Measurements from ENCODE around the gene ADAP2. TPM values are rescaled to one million over a fixed set of nuclear protein-coding genes. Genes with fewer than 3 reads are reported as not detected.

The ADAP2 gene
- total RNA-seq, 2 donors from 2014 or later = 1.8 TPM

- DNase-seq = peak; percentile 45
- peaks cover 8% of the 10 kb centered on the region for H3K9me3 Mint-ChIP-seq
- Histone ChIP-seq H3K9me3 (ENCODE audit: control insufficient read depth, low read length) (peaks cover under 1% of the 10 kb centered on the region), H3K27me3 (ENCODE audit: control insufficient read depth, insufficient read depth, low read length, poor library complexity, severe bottlenecking) (no peaks in the 10 kb centered on the region), H3K4me3 (ENCODE audit: low read length) (no peak overlapping the region), H3K36me3 (ENCODE audit: control insufficient read depth, insufficient read depth, low read length) (peaks cover 4% of the 10 kb centered on the region), H3K9ac (ENCODE audit: extremely low read depth, low read length, poor library complexity, severe bottlenecking) (no peak overlapping the region), H3K27ac (ENCODE audit: low read depth, low read length) (no peak overlapping the region), H3K4me1 (ENCODE audit: control insufficient read depth, insufficient read depth, low read length) (no peaks in the 10 kb centered on the region)
- H3K4me3 Mint-ChIP-seq = no peak overlapping the region
- WGBS, 2 experiments (ENCODE audit: insufficient coverage in 1 of 2, insufficient read length in 1 of 2) = 84 to 85% methylated on average over 7 to 8 of the region's 8 CpGs
- TF ChIP-seq CTCF (conservative IDR thresholded peaks at IDR 0.05) = no peak
- peaks cover 7% of the 10 kb centered on the region for H3K4me1 Mint-ChIP-seq
- no peak overlapping the region for H3K27ac Mint-ChIP-seq
- H3K36me3 Mint-ChIP-seq (ENCODE audit: low read depth) = peaks cover 21% of the 10 kb centered on the region
- no peaks in the 10 kb centered on the region for H3K27me3 Mint-ChIP-seq (ENCODE audit: insufficient read depth)
These were observed 60.1 kb downstream of the ADAP2 start for GRCh38 chr17:30981531-30982519.

- TF ChIP-seq CTCF (conservative IDR thresholded peaks at IDR 0.05) = no peak
- Mint-ChIP-seq H3K9me3 (peaks cover 8% of the 10 kb centered on the region), H3K27me3 (ENCODE audit: insufficient read depth) (no peaks in the 10 kb centered on the region), H3K36me3 (ENCODE audit: low read depth) (peaks cover 24% of the 10 kb centered on the region), H3K4me3 (no peak overlapping the region), H3K4me1 (peaks cover 5% of the 10 kb centered on the region), H3K27ac (no peak overlapping the region)
- no peak for DNase-seq
- no peak overlapping the region for H3K9ac ChIP-seq (ENCODE audit: extremely low read depth, low read length, poor library complexity, severe bottlenecking)
- 94 to 100% methylated on average over 1 of the region's 1 CpG for WGBS, 2 experiments (ENCODE audit: insufficient coverage in 1 of 2, insufficient read length in 1 of 2)
- H3K27me3 ChIP-seq (ENCODE audit: control insufficient read depth, insufficient read depth, low read length, poor library complexity, severe bottlenecking) = no peaks in the 10 kb centered on the region
- peaks cover 4% of the 10 kb centered on the region for H3K36me3 ChIP-seq (ENCODE audit: control insufficient read depth, insufficient read depth, low read length)
- H3K4me3 ChIP-seq (ENCODE audit: low read length) = no peak overlapping the region
- H3K4me1 ChIP-seq (ENCODE audit: control insufficient read depth, insufficient read depth, low read length) = no peaks in the 10 kb centered on the region
- H3K9me3 ChIP-seq (ENCODE audit: control insufficient read depth, low read length) = no peaks in the 10 kb centered on the region
- no peak overlapping the region for H3K27ac ChIP-seq (ENCODE audit: low read depth, low read length)
These were observed 61.1 kb downstream of the ADAP2 start for GRCh38 chr17:30982855-30983254.

- Histone ChIP-seq H3K9me3 (ENCODE audit: control insufficient read depth, low read length) (no peaks in the 10 kb centered on the region), H3K27me3 (ENCODE audit: control insufficient read depth, insufficient read depth, low read length, poor library complexity, severe bottlenecking) (no peaks in the 10 kb centered on the region), H3K4me3 (ENCODE audit: low read length) (no peak overlapping the region), H3K36me3 (ENCODE audit: control insufficient read depth, insufficient read depth, low read length) (peaks cover 4% of the 10 kb centered on the region), H3K27ac (ENCODE audit: low read depth, low read length) (no peak overlapping the region), H3K9ac (ENCODE audit: extremely low read depth, low read length, poor library complexity, severe bottlenecking) (no peak overlapping the region), H3K4me1 (ENCODE audit: control insufficient read depth, insufficient read depth, low read length) (no peaks in the 10 kb centered on the region)
- Mint-ChIP-seq H3K36me3 (ENCODE audit: low read depth) (peaks cover 30% of the 10 kb centered on the region), H3K4me3 (no peak overlapping the region), H3K4me1 (no peaks in the 10 kb centered on the region), H3K27me3 (ENCODE audit: insufficient read depth) (no peaks in the 10 kb centered on the region), H3K9me3 (no peaks in the 10 kb centered on the region), H3K27ac (no peak overlapping the region)
- DNase-seq = peak; percentile 11
- TF ChIP-seq CTCF (conservative IDR thresholded peaks at IDR 0.05) = no peak
- WGBS, 2 experiments (ENCODE audit: insufficient coverage in 1 of 2, insufficient read length in 1 of 2) = 94 to 100% methylated on average over 1 to 3 of the region's 3 CpGs
These were observed 68.7 kb downstream of the ADAP2 start for GRCh38 chr17:30990458-30990857.
